MM.1S (cell line): ENCODE results near the gene APC2.

Experiments used
- DNase-seq: peaks from one replicate; pipeline ENCODE4 v3.0.0-alpha.2; 2015
- H2AFZ ChIP-seq: fragments of 300-600 bp; sonication (generic); 2 replicates; pipeline ENCODE4 v1.6.0; 2016; ENCODE audit warnings: antibody characterized with exemption, low read length
- H3F3A ChIP-seq: fragments of 300-600 bp; sonication (generic); 2 replicates; pipeline ENCODE4 v1.6.1; 2016; ENCODE audit warnings: mild to moderate bottlenecking, antibody characterized with exemption, low read length, moderate library complexity, mixed read lengths; ENCODE audit not compliant: insufficient read depth
- H3K27ac ChIP-seq: fragments of 300-600 bp; sonication (generic); 2 replicates; pipeline ENCODE4 v1.5.1; 2016; ENCODE audit warnings: mild to moderate bottlenecking, low read length
- H3K27me3 ChIP-seq: fragments of 300-600 bp; sonication (generic); replicated peaks from 2 replicates; pipeline ENCODE4 v1.6.0; 2016; ENCODE audit warnings: low read length; ENCODE audit not compliant: insufficient read depth
- H3K36me3 ChIP-seq: fragments of 300-600 bp; sonication (generic); replicated peaks from 2 replicates; pipeline ENCODE4 v1.6.1; 2016; ENCODE audit warnings: mild to moderate bottlenecking, low read length, mixed read lengths; ENCODE audit not compliant: insufficient read depth
- H3K4me1 ChIP-seq: fragments of 300-600 bp; sonication (generic); 2 replicates; pipeline ENCODE4 v1.6.1; 2016; ENCODE audit warnings: low read length, mixed read lengths
- H3K4me2 ChIP-seq: fragments of 300-600 bp; sonication (generic); 2 replicates; pipeline ENCODE4 v1.6.0; 2016; ENCODE audit warnings: low read depth, low read length
- H3K4me3 ChIP-seq: fragments of 300-600 bp; sonication (generic); 2 replicates; pipeline ENCODE4 v1.5.1; 2016; ENCODE audit warnings: low read length, mixed read lengths
- H3K79me2 ChIP-seq: fragments of 300-600 bp; sonication (generic); 2 replicates; pipeline ENCODE4 v1.6.1; 2016; ENCODE audit warnings: mixed run types, low read length, mixed read lengths
- H3K9ac ChIP-seq: fragments of 300-600 bp; sonication (generic); 2 replicates; pipeline ENCODE4 v1.6.1; 2016; ENCODE audit warnings: low read length, mixed read lengths
- H3K9me2 ChIP-seq: fragments of 300-600 bp; sonication (generic); replicated peaks from 2 replicates; pipeline ENCODE4 v1.6.1; 2016; ENCODE audit warnings: mild to moderate bottlenecking, low read length, mixed read lengths; ENCODE audit not compliant: insufficient read depth
- H3K9me3 ChIP-seq: fragments of 300-600 bp; sonication (generic); replicated peaks from 2 replicates; pipeline ENCODE4 v1.6.1; 2016; ENCODE audit warnings: mild to moderate bottlenecking, low read length, mixed read lengths; ENCODE audit not compliant: insufficient read depth
- H4K20me1 ChIP-seq: fragments of 300-600 bp; sonication (generic); 2 replicates; pipeline ENCODE4 v1.6.1; 2016; ENCODE audit warnings: mild to moderate bottlenecking, low read length, moderate library complexity, mixed read lengths; ENCODE audit not compliant: insufficient read depth
- CTCF ChIP-seq: fragments of 300-600 bp; sonication (generic); IDR thresholded peaks from 2 replicates; pipeline ENCODE4 v1.5.1; 2016; ENCODE audit warnings: antibody characterized with exemption, low read length, mixed read lengths
- EZH2 ChIP-seq: fragments of 300-600 bp; sonication (generic); optimal IDR thresholded peaks from 2 replicates; pipeline ENCODE3; 2017; ENCODE audit warnings: low read depth, mild to moderate bottlenecking, antibody characterized with exemption, low read length, mixed read lengths
- EZH2phosphoT487 ChIP-seq: fragments of 300-600 bp; sonication (generic); IDR thresholded peaks from 2 replicates; pipeline ENCODE4 v1.6.1; 2018; ENCODE audit warnings: antibody characterized with exemption, low read length

The APC2 gene

GRCh38 chr19:1423436-1424191 lies 26.3 kb upstream of the APC2 start:
- Histone ChIP-seq H3K9me3 (no peaks in the 10 kb centered on the region), H3K4me1 (no peaks in the 10 kb centered on the region), H3K9me2 (no peaks in the 10 kb centered on the region), H3K4me3 (no peak overlapping the region), H3K79me2 (peaks cover 82% of the 10 kb centered on the region), H3F3A (peaks cover 4% of the 10 kb centered on the region; the same call in 1 of the 2 replicates), H2AFZ (no peak overlapping the region), H3K4me2 (no peak overlapping the region), H4K20me1 (peaks cover 15% of the 10 kb centered on the region; the same call in 1 of the 2 replicates), H3K9ac (no peak overlapping the region), H3K27ac (no peak overlapping the region), H3K27me3 (no peaks in the 10 kb centered on the region), H3K36me3 (peaks cover 39% of the 10 kb centered on the region)
- TF ChIP-seq EZH2phosphoT487 (no peak), CTCF (no peak), EZH2 (no peak)
- no peak for DNase-seq

- Histone ChIP-seq H3F3A (peaks cover 4% of the 10 kb centered on the region; the same call in 1 of the 2 replicates), H3K9me2 (no peaks in the 10 kb centered on the region), H3K9me3 (no peaks in the 10 kb centered on the region), H3K79me2 (peaks cover 82% of the 10 kb centered on the region), H2AFZ (no peak overlapping the region), H4K20me1 (peaks cover 7% of the 10 kb centered on the region; the same call in 1 of the 2 replicates), H3K27ac (no peak overlapping the region), H3K9ac (no peak overlapping the region), H3K36me3 (peaks cover 32% of the 10 kb centered on the region), H3K27me3 (no peaks in the 10 kb centered on the region), H3K4me2 (no peak overlapping the region), H3K4me1 (no peaks in the 10 kb centered on the region), H3K4me3 (no peak overlapping the region)
- DNase-seq, result no peak
- TF ChIP-seq CTCF, result no peak
- no peak for TF ChIP-seq EZH2
- TF ChIP-seq EZH2phosphoT487, result no peak
Measured at GRCh38 chr19:1424192-1424955, 25.5 kb upstream of the APC2 start.

GRCh38 chr19:1425102-1425837 lies 24.7 kb upstream of the APC2 start:
- Histone ChIP-seq H4K20me1 (0 out of 2 replicates have a peak, but pooled peaks cover 7% of the 10 kb centered on the region), H3K36me3 (peaks cover 29% of the 10 kb centered on the region)

More at GRCh38 chr19:1425102-1425837, 24.7 kb upstream of the APC2 start:
- no peak for TF ChIP-seq CTCF
- TF ChIP-seq EZH2phosphoT487, result no peak
- TF ChIP-seq EZH2, result no peak
- DNase-seq, result no peak
- H3K9me3 ChIP-seq, result no peaks in the 10 kb centered on the region
- no peak overlapping the region for H3K4me2 ChIP-seq
- no peaks in the 10 kb centered on the region for H3K27me3 ChIP-seq
- no peaks in the 10 kb centered on the region for H3K4me1 ChIP-seq
- H3K9ac ChIP-seq, result no peak overlapping the region
- peaks cover 80% of the 10 kb centered on the region for H3K79me2 ChIP-seq
- no peak overlapping the region for H3K4me3 ChIP-seq
- H2AFZ ChIP-seq, result no peak overlapping the region
- no peaks in the 10 kb centered on the region for H3K9me2 ChIP-seq
- H3F3A ChIP-seq, result peaks cover 4% of the 10 kb centered on the region; the same call in 1 of the 2 replicates
- H3K27ac ChIP-seq, result no peak overlapping the region
